GM18868 (cell line): ENCODE measurements around the gene PHETA1.

Experiments
- ATAC-seq: cut with Tn5 transposase; IDR thresholded peaks from one replicate; pipeline ENCODE4 v1.9.1; 2021; ENCODE audit warnings: mild to moderate bottlenecking, moderate library complexity; ENCODE audit not compliant: unreplicated experiment

Gene PHETA1, protein sequence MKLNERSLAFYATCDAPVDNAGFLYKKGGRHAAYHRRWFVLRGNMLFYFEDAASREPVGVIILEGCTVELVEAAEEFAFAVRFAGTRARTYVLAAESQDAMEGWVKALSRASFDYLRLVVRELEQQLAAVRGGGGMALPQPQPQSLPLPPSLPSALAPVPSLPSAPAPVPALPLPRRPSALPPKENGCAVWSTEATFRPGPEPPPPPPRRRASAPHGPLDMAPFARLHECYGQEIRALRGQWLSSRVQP

DNA sequence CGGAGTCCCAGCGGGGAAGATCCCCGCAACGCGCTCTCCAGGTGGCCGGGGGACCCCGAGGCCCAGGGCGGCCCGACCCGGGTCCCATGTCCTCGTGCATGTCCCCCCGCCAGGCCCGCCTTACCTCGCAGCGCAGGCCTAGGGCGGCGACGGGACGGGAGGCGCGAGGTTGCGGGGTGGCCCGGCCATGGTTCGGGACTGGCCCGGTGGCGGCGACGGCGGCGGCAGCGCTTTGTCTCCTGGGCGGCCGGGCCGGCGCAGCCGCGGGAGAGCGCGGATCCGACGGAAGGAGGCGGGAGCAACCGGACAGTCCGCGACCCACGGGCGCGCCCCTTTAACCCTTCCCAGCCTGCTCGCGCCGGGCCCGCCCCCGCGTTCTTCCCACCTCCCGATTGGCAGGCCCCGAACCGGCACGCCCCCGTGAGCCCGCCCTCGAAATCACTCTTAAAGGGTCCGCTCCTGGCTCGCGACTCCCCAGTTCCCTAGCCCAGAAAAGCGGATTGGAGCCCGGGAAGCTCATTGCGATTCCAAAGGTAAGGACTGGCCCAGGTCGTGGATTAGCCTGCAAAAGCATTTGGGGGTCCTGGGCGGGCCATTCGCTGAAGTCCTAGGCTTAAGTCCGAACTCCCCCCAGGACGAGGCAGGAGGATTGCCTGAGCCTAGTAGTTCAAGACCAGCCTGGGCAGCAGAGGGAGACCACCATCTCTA lies at the start of gene PHETA1:
TSS of gene PHETA1 (minus strand) at position 308 of the 708 bp plus-strand sequence. CDS start 5,668 bp downstream, outside the sequence.
- peak; percentile 72 for ATAC-seq

DNA sequence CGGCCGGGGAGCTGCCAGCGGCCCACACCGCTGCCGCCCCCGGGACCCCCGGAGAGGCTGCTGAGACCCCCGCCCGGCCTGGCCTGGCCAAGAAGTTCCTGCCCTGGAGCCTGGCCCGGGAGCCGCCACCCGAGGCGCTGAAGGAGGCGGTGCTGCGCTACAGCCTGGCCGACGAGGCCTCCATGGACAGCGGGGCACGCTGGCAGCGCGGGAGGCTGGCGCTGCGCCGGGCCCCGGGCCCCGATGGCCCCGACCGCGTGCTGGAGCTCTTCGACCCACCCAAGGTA lies 49.6 kb upstream of the PHETA1 start:
- ATAC-seq, result no peak

DNA sequence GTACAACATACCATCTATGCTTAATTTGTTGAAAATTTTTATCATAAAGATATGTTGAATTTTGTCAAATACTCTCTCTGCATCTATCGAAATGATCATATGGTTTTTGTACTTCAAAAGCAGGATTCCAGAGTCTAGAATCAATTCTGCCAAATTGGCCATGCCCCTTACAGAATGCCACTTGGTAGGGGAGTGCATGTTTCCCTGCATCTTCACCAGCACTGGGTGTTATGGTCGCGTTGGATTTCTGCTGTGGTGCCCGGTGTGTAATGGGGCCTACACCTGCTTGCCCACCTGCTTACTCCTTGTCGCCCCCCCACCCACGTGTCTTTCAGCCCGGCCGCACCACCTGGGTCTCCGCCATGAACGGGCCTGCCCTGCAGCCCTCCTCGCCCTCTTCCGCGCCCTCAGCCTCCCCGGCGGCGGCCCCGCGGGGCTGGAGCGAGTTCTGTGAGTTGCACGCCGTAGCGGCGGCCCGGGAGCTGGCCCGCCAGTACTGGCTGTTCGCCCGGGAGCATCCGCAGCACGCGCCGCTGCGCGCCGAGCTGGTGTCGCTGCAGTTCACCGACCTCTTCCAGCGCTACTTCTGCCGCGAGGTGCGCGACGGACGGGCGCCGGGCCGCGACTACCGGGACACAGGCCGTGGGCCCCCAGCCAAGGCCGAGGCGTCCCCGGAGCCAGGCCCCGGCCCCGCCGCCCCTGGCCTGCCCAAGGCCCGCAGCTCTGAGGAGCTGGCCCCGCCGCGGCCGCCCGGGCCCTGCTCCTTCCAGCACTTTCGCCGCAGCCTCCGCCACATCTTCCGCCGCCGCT lies 49.1 kb upstream of the PHETA1 start:
- no peak for ATAC-seq

DNA sequence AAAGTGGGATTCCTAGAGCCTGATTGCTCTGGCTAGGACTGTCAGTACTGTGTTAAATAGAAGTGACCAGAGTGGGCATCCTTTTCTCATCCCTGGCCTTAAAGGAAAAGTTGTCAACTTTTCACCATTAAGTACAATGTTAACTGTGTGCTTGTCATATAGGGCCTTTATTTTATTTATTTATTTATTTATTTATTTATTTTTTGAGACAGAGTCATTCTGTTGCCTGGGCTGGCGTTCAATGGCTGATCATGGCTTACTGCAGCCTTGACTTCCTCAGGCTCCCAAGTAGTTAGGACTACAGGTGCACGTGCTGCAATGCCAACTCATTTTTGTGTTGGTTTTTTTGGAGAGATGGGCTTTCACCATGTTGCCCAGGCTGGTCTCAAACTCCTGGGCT lies 48.4 kb upstream of the PHETA1 start:
- no peak for ATAC-seq

DNA sequence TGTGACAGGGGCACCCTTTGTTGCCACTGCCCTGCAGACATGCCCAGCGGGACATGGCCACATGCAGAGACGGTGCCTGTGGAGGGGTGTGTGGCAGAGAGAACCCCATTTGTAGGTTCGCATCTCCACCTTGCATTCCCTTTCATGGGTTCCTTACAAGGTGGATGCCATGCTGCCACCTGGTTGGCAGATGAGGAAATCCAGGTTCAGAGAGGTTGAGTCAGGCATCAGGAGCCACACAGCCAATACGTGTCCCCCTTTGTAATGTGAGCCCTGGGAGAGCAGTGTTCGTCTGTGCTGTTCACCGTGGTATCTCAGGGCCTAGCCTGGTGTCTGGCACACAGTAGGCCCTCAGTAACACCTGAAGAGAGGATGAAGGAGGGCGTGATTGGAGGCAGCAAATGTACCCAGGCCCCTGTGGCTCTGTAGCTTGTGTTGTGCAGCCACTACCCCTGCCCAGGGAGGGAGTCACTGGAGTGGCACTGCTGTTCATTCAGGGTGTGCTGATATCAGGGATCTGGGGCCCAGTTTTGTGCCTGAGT lies 45.9 kb upstream of the PHETA1 start:
- ATAC-seq, result no peak

DNA sequence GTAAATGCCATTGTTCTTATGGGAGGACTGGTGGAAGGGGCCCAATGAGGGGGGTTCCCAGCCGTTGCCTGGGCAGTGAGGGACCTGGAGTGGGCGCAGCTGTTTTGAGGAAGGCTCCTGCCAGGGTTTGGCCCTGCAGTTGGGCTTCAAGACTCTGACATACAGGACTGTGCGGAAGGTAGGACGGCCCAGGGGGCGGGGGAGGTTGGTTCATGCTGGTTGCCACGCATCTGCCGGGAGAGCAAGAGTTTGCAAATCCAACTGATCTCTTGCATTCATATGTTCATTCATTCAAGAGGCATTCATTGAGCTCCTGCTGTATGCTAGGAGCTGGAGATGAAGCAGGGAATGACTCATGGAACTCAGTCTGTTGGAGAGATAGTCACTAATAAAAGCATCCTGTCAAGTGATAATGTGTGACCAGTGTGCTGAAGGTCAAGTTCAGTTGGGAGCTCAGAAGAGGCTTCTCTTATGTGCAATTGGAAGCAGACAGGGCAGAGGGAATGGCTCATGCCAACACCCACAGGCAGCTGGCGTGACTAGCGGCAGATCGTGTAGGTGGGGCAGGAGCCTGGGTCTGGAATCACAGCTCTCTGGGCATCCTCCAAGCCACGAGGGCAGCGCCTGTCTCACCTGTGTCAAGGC lies 44.7 kb upstream of the PHETA1 start:
- ATAC-seq, result no peak

DNA sequence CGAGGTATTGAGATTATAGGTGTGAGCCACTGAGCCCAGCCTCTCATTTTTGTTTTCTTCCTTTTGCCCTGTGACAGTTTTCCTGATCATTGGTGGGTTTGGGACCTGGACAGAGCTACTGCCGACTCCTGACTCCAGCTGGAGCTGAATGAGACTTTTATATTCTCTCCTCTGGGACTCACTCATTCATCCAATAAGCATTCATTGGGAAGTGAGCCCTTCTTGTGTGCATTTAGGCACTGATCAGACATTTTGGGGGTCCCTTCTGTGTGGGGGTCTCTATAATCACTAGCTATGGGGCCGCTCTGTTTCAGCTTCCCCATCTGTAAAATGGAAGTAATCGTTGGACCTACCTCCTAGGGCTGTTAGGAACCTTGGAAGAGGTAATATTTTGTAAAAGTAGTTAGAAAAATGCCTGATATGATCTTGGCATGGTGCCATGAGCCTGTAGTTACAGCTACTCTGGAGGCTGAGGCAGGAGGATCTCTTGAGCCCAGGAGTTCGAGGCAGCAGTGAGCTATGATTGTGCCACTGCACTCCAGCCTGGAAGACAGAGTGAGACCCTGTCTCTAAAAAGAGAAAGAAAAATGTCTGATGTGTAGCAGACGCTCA lies 44.0 kb upstream of the PHETA1 start:
- ATAC-seq, result no peak

DNA sequence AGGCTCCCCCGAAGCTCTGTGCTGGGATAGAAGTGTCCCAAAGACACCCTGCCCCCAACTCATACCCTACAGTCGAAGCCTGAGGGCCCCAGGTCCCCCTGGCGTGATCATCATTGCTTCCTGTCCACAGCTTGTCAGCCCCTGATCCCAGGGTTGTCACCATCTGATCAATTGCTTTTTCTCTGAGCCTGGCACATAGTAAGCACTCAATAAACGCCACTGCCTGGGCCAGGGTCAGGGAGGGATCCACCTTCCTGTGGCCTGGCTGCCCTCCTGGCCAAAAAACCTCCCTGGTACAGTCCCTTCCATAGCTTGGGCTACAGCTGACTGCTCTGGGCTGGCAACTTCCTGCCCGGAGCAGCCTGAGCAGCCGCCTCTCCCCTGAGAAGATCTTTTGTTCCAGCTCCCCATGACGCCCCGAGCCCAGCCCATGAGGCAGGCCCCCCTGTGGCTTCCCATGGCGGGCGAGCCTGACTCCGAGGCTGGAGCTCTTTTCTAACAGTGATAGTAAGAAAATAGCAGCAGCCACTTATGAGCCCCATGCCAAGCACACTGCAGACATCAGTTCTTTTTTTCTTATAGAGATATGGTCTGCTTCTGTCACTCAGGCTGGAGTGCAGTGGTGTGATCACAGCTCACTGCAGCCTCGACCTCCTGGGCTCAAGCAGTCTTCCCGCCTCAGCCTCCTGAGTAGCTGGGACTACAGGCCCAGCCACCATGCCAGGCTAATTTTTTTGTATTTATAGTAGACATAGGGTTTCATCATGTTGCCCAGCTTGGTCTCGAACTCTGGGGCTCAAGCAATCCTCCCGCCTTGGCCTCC lies 43.3 kb upstream of the PHETA1 start:
- no peak for ATAC-seq

DNA sequence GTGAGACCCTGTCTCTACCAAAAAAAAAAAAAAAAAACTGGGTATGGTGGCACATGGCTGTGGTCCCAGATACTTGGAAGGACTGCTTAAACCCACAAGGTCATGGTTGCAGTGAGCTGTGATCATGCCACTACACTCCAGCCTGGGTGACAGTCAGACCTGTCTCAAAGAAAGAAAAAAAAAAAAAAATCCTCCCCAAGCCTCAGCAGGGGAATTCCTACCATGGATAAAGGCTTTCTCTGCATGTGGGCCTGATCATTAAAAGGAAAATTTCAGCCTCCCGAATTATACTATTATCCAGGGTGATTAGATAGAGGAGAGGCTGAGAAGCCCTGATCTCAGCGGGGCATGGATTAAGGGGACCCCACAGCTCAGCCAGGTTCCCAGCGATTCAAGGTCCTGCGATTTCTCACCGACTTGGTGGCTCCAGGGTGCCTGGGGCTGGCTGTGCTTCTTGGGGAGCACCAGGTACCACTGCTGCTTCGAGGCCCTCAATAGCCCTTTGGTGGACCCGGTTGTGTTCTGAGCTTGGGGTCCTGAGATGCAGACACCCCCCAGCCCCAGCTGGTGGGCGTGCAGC lies 42.4 kb upstream of the PHETA1 start:
- no peak for ATAC-seq

DNA sequence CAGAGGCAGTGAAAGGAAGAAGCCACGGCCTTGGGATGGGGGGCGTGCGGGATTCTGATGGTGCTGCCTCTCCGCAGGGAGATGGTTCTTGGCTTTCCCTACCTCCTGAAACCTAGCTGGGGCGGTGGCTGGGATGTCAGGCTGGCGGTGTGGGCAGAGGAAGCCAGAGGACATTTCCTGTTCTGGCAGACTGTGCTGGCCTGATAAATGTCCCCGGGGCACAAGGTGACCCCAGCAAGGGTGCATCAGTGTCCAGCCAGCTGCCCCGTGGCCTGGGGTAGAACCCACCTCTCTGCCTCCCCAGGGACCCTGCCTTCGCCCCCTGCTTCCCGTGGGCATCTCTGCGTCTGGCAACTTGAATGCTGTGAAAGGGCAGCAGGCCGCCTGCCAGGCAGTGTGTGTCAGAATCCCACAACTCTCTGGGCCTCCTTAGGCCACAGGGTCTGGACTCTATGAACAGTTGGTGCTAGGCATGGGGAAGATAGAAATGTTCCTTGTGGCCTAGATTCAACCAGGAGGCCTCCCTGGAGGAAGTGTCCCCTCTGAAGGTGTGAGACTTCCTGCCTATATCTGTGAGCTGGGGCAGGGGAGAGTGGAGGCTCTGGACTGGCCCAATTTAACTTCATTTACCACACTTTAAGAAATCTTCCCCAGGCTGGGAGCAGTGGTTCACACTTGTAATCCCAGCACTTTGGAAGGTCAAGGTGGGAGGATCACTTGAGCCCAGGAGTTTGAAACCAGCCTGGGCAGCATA lies 41.7 kb upstream of the PHETA1 start:
- ATAC-seq, result no peak

DNA sequence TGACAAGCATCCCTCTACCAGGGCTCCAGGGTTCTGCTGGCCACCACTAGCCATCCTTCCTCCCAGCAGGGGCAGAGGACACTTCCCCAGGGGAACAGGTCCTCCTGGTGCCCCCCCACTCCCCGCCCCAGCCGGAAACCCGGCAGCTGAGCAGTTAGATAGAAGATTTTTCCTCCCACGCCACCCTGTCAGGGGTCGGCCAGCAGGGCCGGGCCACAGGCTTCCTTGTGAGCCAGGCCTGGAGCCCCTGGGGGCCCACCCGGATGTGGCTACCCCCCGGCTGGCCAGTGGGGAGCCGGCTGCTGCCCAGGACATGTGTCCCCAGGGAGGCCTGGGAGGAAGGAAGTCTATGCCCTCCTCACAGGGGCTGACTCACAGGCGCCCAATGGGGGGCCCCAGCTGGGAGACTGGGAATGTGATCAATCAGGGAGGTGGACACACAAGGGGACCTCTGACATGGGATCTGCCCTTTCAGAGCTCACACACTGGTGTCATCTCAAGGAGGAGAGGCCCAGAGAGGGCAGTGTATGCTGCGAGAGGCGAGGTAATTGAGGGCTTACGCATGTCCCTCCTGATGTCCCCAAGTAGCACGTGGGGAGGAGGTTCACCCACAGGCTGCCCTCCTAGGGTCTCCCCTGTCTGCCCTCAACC lies 41.0 kb upstream of the PHETA1 start:
- ATAC-seq, result no peak

DNA sequence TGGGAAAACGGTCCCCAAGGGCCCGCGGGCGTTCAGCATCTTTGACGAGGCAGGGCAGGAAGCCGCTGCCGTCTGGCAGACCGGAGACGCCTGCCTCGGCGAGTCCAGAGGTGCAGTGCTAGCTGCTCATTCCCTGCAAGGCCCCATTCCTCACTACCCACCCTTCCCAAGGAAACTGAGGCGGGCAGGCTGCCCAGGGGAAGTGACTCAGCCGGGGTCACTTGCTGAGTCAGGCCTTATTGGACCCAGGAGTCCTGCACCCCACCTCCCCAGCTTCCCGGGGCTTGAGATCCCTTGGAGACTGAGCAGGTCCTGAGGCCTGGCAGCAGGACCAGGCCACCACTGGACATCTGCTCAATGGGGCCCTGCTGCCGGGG lies 40.5 kb upstream of the PHETA1 start:
- no peak for ATAC-seq

DNA sequence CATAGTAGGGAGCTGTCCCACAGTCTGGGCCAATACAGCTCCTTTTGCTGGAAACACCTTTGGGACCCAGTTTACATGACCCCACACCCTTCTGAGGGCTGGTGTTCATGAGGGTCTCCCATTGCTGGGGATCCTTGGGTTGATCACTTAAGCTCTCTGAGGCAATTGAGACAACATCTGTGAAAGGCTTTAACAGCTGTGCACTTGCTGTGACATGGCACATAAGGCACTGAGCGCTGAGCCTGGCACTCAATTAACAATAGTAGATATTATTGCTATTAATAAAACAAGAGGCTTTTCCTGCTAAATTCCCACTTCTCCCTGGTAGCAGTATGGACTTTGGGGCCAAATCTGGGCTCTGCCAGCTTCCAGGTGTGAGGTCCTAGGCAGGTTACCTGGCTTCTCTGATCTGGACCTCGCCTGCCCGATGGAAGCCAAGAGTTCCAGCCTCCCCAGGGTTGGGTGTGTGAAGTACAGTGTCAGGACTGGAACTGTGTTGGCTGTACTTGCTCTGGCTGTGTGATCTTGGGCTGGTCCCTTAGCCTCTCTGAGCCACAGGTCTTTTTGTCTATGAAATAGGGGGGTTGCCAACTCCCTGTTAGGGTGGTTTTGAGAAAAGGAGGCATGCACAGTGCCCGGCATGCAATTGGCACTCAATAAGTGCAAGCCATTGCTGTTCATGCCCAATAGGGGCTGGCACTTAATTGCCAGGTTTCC lies 39.9 kb upstream of the PHETA1 start:
- no peak for ATAC-seq

DNA sequence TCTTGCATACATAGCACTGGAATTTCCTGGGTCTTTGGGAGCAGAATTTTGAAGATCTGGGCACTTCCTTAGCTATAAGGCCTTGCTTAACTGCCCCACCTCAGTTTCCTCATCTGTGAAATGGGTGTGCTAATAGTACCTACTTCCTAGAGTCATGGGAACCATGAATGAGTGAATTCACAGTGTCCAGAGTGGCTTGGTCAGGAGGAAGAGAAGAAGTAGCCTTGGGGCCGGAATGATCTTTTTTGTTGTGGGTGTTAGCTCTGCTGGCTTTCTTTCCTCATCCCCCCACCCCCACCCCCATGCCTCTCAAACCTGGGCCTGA lies 39.2 kb upstream of the PHETA1 start:
- ATAC-seq, result no peak

DNA sequence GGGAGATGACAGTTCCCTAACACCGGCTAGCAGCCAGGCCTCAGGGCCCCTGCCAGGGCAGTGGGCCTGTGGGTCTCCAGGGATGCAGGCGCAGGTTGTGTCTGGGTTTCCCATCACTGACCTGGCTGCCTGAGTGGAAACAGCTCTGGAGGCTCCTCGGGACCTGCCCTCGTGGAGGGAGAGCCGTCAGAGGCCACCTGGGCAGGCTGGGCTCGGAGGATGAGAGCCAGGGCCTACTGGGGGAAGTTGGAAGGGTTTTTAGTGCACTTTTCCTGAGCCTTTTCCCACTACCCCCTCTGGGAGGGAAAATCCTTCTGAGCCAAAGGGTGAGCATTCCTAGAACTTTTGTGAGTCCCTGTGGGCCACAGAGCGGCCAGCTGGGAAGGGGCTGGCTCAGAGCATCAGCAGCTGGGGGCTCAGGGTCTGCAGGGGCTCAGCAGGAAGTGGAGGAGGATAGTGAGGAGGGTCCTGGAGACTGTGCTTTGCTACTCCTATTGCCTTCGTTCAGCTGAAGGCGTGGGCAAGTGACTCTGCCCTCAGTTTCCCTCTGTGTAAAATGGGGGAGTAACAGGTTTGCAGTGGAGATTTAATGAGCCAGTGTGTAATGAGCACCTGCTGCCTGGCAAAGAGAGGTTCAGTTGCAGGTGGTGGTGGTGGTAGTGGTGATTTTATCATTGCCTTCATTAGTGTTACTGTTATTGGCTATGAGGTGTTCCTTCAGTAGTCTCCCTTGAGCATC lies 38.7 kb upstream of the PHETA1 start:
- no peak for ATAC-seq

DNA sequence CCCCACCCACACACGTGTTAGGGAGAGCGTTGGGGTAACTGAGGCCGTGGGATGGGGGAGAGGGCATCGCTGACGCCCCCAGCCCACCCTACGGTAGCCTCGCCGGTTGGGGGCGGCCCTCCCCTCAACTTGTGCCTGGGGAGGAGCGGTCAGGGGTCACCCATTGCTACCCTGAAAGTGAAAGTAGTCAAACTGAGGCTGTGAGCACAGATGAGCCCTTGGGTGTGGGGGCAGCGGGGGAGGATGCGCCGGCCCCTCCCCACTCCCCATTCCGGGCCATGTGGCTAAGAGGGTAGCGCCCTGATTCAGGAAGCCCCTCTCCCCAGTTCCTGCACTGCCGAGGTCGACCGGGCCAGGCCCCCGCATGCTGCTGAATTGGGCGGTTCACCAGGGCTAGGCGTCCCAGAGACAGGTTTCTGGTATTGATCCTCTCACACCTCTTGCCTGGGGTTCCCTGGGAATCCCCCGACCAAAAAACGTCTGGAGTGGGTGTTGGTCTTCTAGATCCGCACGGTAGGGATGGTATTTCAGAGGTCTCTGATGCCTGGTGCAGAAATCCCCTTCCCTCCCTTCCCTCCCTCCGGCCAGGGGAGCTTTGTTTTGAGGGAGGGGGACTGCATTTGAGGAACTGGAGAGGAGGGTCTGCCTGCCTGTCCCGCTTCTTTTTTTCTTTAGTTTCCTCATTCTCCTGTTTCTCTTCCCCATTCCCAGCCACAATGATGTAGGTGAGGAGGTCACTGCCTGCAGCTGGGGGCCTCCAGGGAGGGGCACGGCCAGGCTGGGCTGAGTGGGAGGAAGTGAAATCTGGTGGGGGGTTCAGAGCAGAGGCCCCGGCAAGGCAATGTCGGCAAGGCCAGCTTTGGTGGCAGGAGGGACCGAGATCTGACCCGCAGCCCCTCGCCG lies 37.8 kb upstream of the PHETA1 start:
- no peak for ATAC-seq
